Esophagus squamous epithelium (tissue), 5 donors: ENCODE data around the gene C3orf18. TPM values are rescaled to one million over a fixed set of nuclear protein-coding genes. Genes with fewer than 3 reads are reported as not detected.

ENCODE experiments used
- DNase-seq: peaks from one replicate; lab custom pipeline; 2025; lab: John Stamatoyannopoulos, UW
- H3K27ac ChIP-seq, 4 donors: fragments of 200-600 bp; sonication (generic); one replicate each; pipeline ENCODE4 v1.5.1; 2016 to 2019; ENCODE audit warnings: mild to moderate bottlenecking in 1 of 4
- H3K27me3 ChIP-seq, 4 donors: fragments of 200-600 bp; sonication (generic); 1 replicate in 3 of 4; 2 replicates in 1 of 4; pipeline versions ENCODE4 v1.5.1 to v1.6.0; 2017 to 2021; ENCODE audit warnings: antibody characterized with exemption in 1 of 4
- H3K36me3 ChIP-seq, 3 donors: fragments of 200-600 bp; sonication (generic); one replicate each; pipeline ENCODE4 v1.5.1; 2016 to 2019
- H3K4me1 ChIP-seq, 3 donors: fragments of 200-600 bp; sonication (generic); one replicate each; pipeline ENCODE4 v1.5.1; 2017 to 2019
- H3K4me3 ChIP-seq, 4 donors: fragments of 200-600 bp; sonication (generic); 1 replicate in 3 of 4; 2 replicates in 1 of 4; pipeline ENCODE4 v1.5.1; 2016 to 2019; ENCODE audit warnings: mild to moderate bottlenecking in 2 of 4, moderate library complexity in 1 of 4
- H3K9me3 ChIP-seq, 3 donors: fragments of 200-600 bp; sonication (generic); one replicate each; pipeline ENCODE4 v1.5.1; 2016 to 2019
- CTCF ChIP-seq, 6 experiments: fragments of 450-650 bp in 4 of 6; fragments of 200-600 bp in 2 of 6; sonication (generic) in 2 of 6; IDR thresholded peaks; one replicate each; pipeline ENCODE4 v1.5.1; 2016 to 2019; ENCODE audit warnings: antibody characterized with exemption in 6 of 6, mild to moderate bottlenecking in 4 of 6, moderate library complexity in 4 of 6
- POLR2A ChIP-seq, 4 donors: fragments of 450-650 bp; IDR thresholded peaks; one replicate each; pipeline ENCODE4 v1.6.1; 2017; ENCODE audit warnings: antibody characterized with exemption in 4 of 4, mild to moderate bottlenecking in 4 of 4, moderate library complexity in 3 of 4
- WGBS, 2 donors: methylation state at CpG; one replicate each; pipeline ENCODE4 v1.1.5; 2018; 5-methylcytosine and 5-hydroxymethylcytosine counted together
- intact Hi-C: fragments of 100-400 bp; cut with DNase I; formaldehyde crosslinking; loops from one replicate; pipeline ENCODE4 v1.15.0; 2022
- total RNA-seq, 4 donors: library from RNA; depleted of rRNA; stranded (reverse); fragments of >200 nt; gene quantifications; one replicate each; pipeline ENCODE4 v1.1.0, GENCODE V29; 2016
- donor health status: DM: yes; HTN: yes; CAD: no.

C3orf18 gene
- total RNA-seq, 4 donors from 2014 or later: 0.15 to 3.2 (median 1.2) TPM

GRCh38 chr3:50563867-50564266 is 3.7 kb downstream of the C3orf18 start:
- no peak for DNase-seq
- TF ChIP-seq POLR2A (IDR thresholded peaks at IDR 0.05) (no peak), CTCF (IDR thresholded peaks at IDR 0.05) (no peak)
- Histone ChIP-seq H3K36me3 (no peaks in the 10 kb centered on the region), H3K9me3 (no peaks in the 10 kb centered on the region), H3K27ac (no peak overlapping the region), H3K27me3 (no peaks in the 10 kb centered on the region), H3K4me1 (peaks cover 3 to 27% (median 22%) of the 10 kb centered on the region in 3 donors), H3K4me3 (no peak overlapping the region)
- WGBS, 2 donors: 81 to 88% methylated on average over 1 to 2 of the region's 2 CpGs
- intact Hi-C loops: no loop called here

- H3K4me1 ChIP-seq: peaks cover 3 to 17% (median 13%) of the 10 kb centered on the region in 3 donors
- TF ChIP-seq CTCF (IDR thresholded peaks at IDR 0.05): no peak
- no peak for TF ChIP-seq POLR2A (IDR thresholded peaks at IDR 0.05)
- no peak overlapping the region for H3K27ac ChIP-seq
- no peaks in the 10 kb centered on the region for H3K36me3 ChIP-seq
- DNase-seq: no peak
- H3K27me3 ChIP-seq: no peaks in the 10 kb centered on the region
- intact Hi-C loops: no loop called here
- no peaks in the 10 kb centered on the region for H3K9me3 ChIP-seq
- no peak overlapping the region for H3K4me3 ChIP-seq
- WGBS, 2 donors: 17 to 56% methylated on average over 1 to 2 of the region's 2 CpGs
Observed at GRCh38 chr3:50562861-50563260, 4.7 kb downstream of the C3orf18 start.

GRCh38 chr3:50559702-50560101 is 7.8 kb downstream of the C3orf18 start:
- H3K27ac ChIP-seq: no peak overlapping the region
- H3K36me3 ChIP-seq: no peaks in the 10 kb centered on the region
- intact Hi-C loops: no loop called here
- H3K4me1 ChIP-seq: no peaks in the 10 kb centered on the region
- DNase-seq: no peak
- peaks cover 0 to 16% (median 0%) of the 10 kb centered on the region in 4 donors for H3K27me3 ChIP-seq
- no peaks in the 10 kb centered on the region for H3K9me3 ChIP-seq
- no peak overlapping the region for H3K4me3 ChIP-seq
- TF ChIP-seq POLR2A (IDR thresholded peaks at IDR 0.05) (no peak), CTCF (IDR thresholded peaks at IDR 0.05) (no peak)

- Histone ChIP-seq H3K27me3 (peaks cover 0 to 21% (median 0%) of the 10 kb centered on the region in 4 donors), H3K27ac (no peak overlapping the region), H3K9me3 (no peaks in the 10 kb centered on the region), H3K4me3 (no peak overlapping the region), H3K36me3 (no peaks in the 10 kb centered on the region), H3K4me1 (no peaks in the 10 kb centered on the region)
- 65 to 93% methylated on average over 3 to 7 of the region's 7 CpGs for WGBS, 2 donors
- no peak for DNase-seq
- intact Hi-C loops: no loop called here
- no peak for TF ChIP-seq CTCF (IDR thresholded peaks at IDR 0.05)
- TF ChIP-seq POLR2A (IDR thresholded peaks at IDR 0.05): no peak
Observed at GRCh38 chr3:50557915-50558314, 9.6 kb downstream of the C3orf18 start.

GRCh38 chr3:50557106-50557505 is 10.4 kb downstream of the C3orf18 start:
- H3K9me3 ChIP-seq: no peaks in the 10 kb centered on the region
- no peak overlapping the region for H3K27ac ChIP-seq
- peaks cover 0 to 21% (median 0%) of the 10 kb centered on the region in 4 donors for H3K27me3 ChIP-seq
- H3K36me3 ChIP-seq: no peaks in the 10 kb centered on the region
- 70% methylated on average over 4 of the region's 8 CpGs; no CpG with 5 or more reads in 1 of the 2 donors for WGBS, 2 donors
- H3K4me1 ChIP-seq: no peaks in the 10 kb centered on the region
- no peak overlapping the region for H3K4me3 ChIP-seq
- no peak for TF ChIP-seq POLR2A (IDR thresholded peaks at IDR 0.05)
- TF ChIP-seq CTCF (IDR thresholded peaks at IDR 0.05): no peak
- intact Hi-C loops: no loop called here
- no peak for DNase-seq
